Immature natural killer cell (primary cell): Measurements from ENCODE around the gene C1orf174. TPM values are rescaled to one million over a fixed set of nuclear protein-coding genes. Genes with fewer than 3 reads are reported as not detected.

Experiments
- DNase-seq, 3 donors: peaks; one replicate each; pipeline ENCODE4 v3.0.0; 2022; ENCODE audit warnings: mixed read lengths in 1 of 3
- H3K27ac Mint-ChIP-seq, 6 donors: one replicate each; pipeline ENCODE4 v1.8.0; 2020; ENCODE audit warnings: mixed read lengths in 6 of 6, mild to moderate bottlenecking in 5 of 6, inconsistent platforms in 4 of 6, moderate library complexity in 3 of 6
- H3K27me3 Mint-ChIP-seq, 3 donors: one replicate each; pipeline ENCODE4 v1.8.0; 2020 to 2021; ENCODE audit warnings: low read depth in 3 of 3, mild to moderate bottlenecking in 3 of 3, mixed read lengths in 3 of 3, moderate library complexity in 3 of 3, inconsistent platforms in 1 of 3
- H3K36me3 Mint-ChIP-seq, 3 donors: one replicate each; pipeline ENCODE4 v1.8.0; 2020; ENCODE audit warnings: mixed read lengths in 3 of 3, inconsistent platforms in 2 of 3, mild to moderate bottlenecking in 2 of 3
- H3K4me1 Mint-ChIP-seq, 2 donors: one replicate each; pipeline ENCODE4 v1.8.0; 2020; ENCODE audit warnings: inconsistent platforms in 2 of 2, mild to moderate bottlenecking in 2 of 2, mixed read lengths in 2 of 2, moderate library complexity in 1 of 2
- H3K4me3 Mint-ChIP-seq, 5 donors: one replicate each; pipeline ENCODE4 v1.8.0; 2020; ENCODE audit warnings: mild to moderate bottlenecking in 5 of 5, mixed read lengths in 5 of 5, inconsistent platforms in 3 of 5, moderate library complexity in 3 of 5
- H3K9me3 Mint-ChIP-seq, 6 donors: one replicate each; pipeline ENCODE4 v1.8.0; 2020; ENCODE audit warnings: mild to moderate bottlenecking in 6 of 6, mixed read lengths in 6 of 6, inconsistent platforms in 4 of 6, moderate library complexity in 3 of 6
- polyA plus RNA-seq, 3 donors: library from polyadenylated mRNA; unstranded; fragments of 300-500 nt; fragmentation: Illumina TruSeq; gene quantifications; one replicate each; pipeline ENCODE4 v1.2.3, GENCODE V29; 2021

C1orf174 gene
- polyA plus RNA-seq, 3 donors from 2014 or later: 27.1 to 54.2 (median 34.0) TPM

- Mint-ChIP-seq H3K27ac (peak within 1 kb of the TSS; percentile 80 to 94 (median 92)), H3K9me3 (no peaks in the 10 kb centered on the region), H3K4me3 (peak within 1 kb of the TSS; percentile 90 to 96 (median 96)), H3K4me1 (peaks cover 31 to 48% of the 10 kb centered on the region in 2 donors), H3K36me3 (no peaks in the 10 kb centered on the region), H3K27me3 (peaks cover 0 to 12% (median 0%) of the 10 kb centered on the region in 3 donors)
- DNase-seq: peak; percentile 95 to 97 (median 95)
These were observed 42.9 kb downstream of the C1orf174 start, which contains the start of the genes CEP104 and DFFB for GRCh38 chr1:3856923-3857790. CEP104 (minus strand) TSS chr1:3857211; CDS start chr1:3852407, 4,804 bp downstream. DFFB (plus strand) TSS chr1:3857476; CDS start chr1:3857604, 128 bp downstream.

GRCh38 chr1:3852711-3853485 lies 47.2 kb downstream of the C1orf174 start:
- H3K27me3 Mint-ChIP-seq: peaks cover 0 to 8% (median 0%) of the 10 kb centered on the region in 3 donors
- DNase-seq: no peak
- H3K36me3 Mint-ChIP-seq: peaks cover 1 to 17% (median 7%) of the 10 kb centered on the region in 3 donors
- peaks cover 15 to 34% of the 10 kb centered on the region in 2 donors for H3K4me1 Mint-ChIP-seq
- no peak overlapping the region for H3K4me3 Mint-ChIP-seq
- no peaks in the 10 kb centered on the region for H3K9me3 Mint-ChIP-seq
- peak overlapping the region in 2 of 6 donors; percentile 11 to 14 for H3K27ac Mint-ChIP-seq

GRCh38 chr1:3852091-3852490 lies 48.0 kb downstream of the C1orf174 start:
- H3K27ac Mint-ChIP-seq: no peak overlapping the region
- no peaks in the 10 kb centered on the region for H3K9me3 Mint-ChIP-seq
- H3K36me3 Mint-ChIP-seq: peaks cover 7 to 21% (median 10%) of the 10 kb centered on the region in 3 donors
- no peak overlapping the region for H3K4me3 Mint-ChIP-seq
- no peak for DNase-seq
- peaks cover 0 to 6% (median 0%) of the 10 kb centered on the region in 3 donors for H3K27me3 Mint-ChIP-seq
- peaks cover 12 to 29% of the 10 kb centered on the region in 2 donors for H3K4me1 Mint-ChIP-seq

- H3K27me3 Mint-ChIP-seq: peaks cover 0 to 3% (median 0%) of the 10 kb centered on the region in 3 donors
- peaks cover 12 to 26% (median 13%) of the 10 kb centered on the region in 3 donors for H3K36me3 Mint-ChIP-seq
- peaks cover 11 to 26% of the 10 kb centered on the region in 2 donors for H3K4me1 Mint-ChIP-seq
- no peak for DNase-seq
- H3K27ac Mint-ChIP-seq: no peak overlapping the region
- no peak overlapping the region for H3K4me3 Mint-ChIP-seq
- no peaks in the 10 kb centered on the region for H3K9me3 Mint-ChIP-seq
These were observed 48.8 kb downstream of the C1orf174 start for GRCh38 chr1:3851292-3851691.

- no peak for DNase-seq
- H3K4me3 Mint-ChIP-seq: no peak overlapping the region
- H3K9me3 Mint-ChIP-seq: no peaks in the 10 kb centered on the region
- H3K27ac Mint-ChIP-seq: no peak overlapping the region
- peaks cover 0 to 2% (median 0%) of the 10 kb centered on the region in 3 donors for H3K27me3 Mint-ChIP-seq
- H3K4me1 Mint-ChIP-seq: peaks cover 7 to 21% of the 10 kb centered on the region in 2 donors
- H3K36me3 Mint-ChIP-seq: peaks cover 12 to 26% (median 13%) of the 10 kb centered on the region in 3 donors
These were observed 49.2 kb downstream of the C1orf174 start for GRCh38 chr1:3850857-3851256.

DNA sequence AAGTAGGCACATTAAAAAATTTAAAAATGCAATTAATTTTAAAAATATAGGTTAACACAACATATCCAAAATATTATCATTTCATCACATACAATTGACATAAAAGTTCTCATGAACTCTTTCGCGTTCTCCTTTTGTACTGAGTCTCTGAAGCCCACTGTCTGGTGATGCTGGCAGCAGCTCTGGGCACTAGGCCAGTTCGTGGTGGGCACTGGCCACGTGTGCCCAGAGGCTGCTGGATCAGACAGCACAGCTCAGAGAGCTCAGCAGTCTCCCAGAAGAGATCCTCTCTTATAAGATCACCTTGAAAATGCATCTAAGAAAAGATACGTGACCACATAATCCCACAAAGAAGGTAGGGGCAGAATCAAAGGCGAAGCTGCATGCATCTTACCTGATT lies 53.0 kb downstream of the C1orf174 start:
- Mint-ChIP-seq H3K27ac (no peak overlapping the region), H3K4me1 (no peaks in the 10 kb centered on the region), H3K4me3 (no peak overlapping the region), H3K36me3 (peaks cover 13 to 31% (median 20%) of the 10 kb centered on the region in 3 donors), H3K9me3 (no peaks in the 10 kb centered on the region), H3K27me3 (no peaks in the 10 kb centered on the region)
- DNase-seq: no peak

DNA sequence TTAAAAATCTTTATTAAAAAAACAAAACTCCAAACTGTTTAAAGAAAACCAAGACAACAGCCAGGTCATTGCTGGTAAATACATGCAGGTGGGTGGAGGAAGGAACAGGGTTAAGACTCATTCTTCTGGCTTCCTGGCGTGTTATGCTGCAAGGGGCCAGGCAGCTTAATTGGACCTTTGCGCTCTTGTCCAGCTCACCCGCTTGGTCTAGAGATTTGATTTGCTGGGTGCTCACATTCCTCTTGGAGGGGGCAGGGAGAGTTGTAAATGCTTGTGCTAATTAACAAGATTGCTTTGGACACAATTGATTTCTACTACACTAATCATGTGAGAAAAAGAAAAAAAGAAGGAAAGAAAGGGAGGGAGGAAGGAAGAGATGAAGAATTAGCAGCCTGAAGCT lies 53.5 kb downstream of the C1orf174 start:
- Mint-ChIP-seq H3K27me3 (no peaks in the 10 kb centered on the region), H3K36me3 (peaks cover 13 to 32% (median 20%) of the 10 kb centered on the region in 3 donors), H3K4me1 (no peaks in the 10 kb centered on the region), H3K27ac (no peak overlapping the region), H3K4me3 (no peak overlapping the region), H3K9me3 (no peaks in the 10 kb centered on the region)
- DNase-seq: no peak

DNA sequence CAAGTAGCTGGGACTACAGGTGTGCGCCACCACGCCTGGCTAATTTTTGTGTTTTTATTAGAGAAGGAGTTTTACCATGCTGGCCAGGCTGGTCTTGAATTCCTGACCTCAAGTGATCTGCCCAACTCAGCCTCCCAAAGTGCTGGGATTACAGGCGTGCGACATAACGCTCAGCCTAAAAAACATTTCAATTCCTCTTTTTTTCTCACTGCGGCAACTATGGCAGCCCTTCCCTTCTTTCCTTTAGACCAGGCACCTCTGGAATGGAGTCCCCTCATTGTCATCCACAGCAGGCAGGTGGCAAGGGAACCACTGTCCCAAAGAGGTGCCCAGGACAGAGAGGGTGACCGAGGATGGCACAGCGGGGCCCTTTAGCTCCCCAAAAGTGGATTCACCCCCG lies 57.2 kb downstream of the C1orf174 start:
- H3K4me1 Mint-ChIP-seq: no peaks in the 10 kb centered on the region
- no peaks in the 10 kb centered on the region for H3K9me3 Mint-ChIP-seq
- peaks cover 27 to 46% (median 28%) of the 10 kb centered on the region in 3 donors for H3K36me3 Mint-ChIP-seq
- DNase-seq: no peak
- no peaks in the 10 kb centered on the region for H3K27me3 Mint-ChIP-seq
- no peak overlapping the region for H3K27ac Mint-ChIP-seq
- no peak overlapping the region for H3K4me3 Mint-ChIP-seq

GRCh38 chr1:3841491-3841890 lies 58.6 kb downstream of the C1orf174 start:
- Mint-ChIP-seq H3K4me1 (no peaks in the 10 kb centered on the region), H3K4me3 (no peak overlapping the region), H3K27ac (no peak overlapping the region), H3K27me3 (no peaks in the 10 kb centered on the region), H3K36me3 (peaks cover 29 to 51% (median 34%) of the 10 kb centered on the region in 3 donors), H3K9me3 (no peaks in the 10 kb centered on the region)
- DNase-seq: no peak

Other genes starting within 250 kb of the C1orf174 start
- not detected for gene TP73, start 247.8 kb downstream of the C1orf174 start, polyA plus RNA-seq
- not detected for gene CCDC27, start 147.8 kb downstream of the C1orf174 start, polyA plus RNA-seq
- gene SMIM1, start 127.5 kb downstream of the C1orf174 start, polyA plus RNA-seq: under 1 TPM in 1 of 3 donors, not detected in 2; 0.96 TPM
- 10 to 100 TPM; 19.3 to 28.3 (median 27.7) TPM for gene LRRC47, start 103.8 kb downstream of the C1orf174 start, polyA plus RNA-seq
- gene CEP104, start 43.1 kb downstream of the C1orf174 start, polyA plus RNA-seq: 10 to 100 TPM in 2 of 3 donors, 1 to 10 TPM in 1; 2.5 to 32.7 (median 18.2) TPM
- 10 to 100 TPM in 2 of 3 donors, 1 to 10 TPM in 1; 8.3 to 25.6 (median 11.9) TPM for gene DFFB, start 42.8 kb downstream of the C1orf174 start, polyA plus RNA-seq